Gastroesophageal sphincter (tissue), 4 donors: ENCODE measurements around the gene BCAS3. TPM values are rescaled to one million over a fixed set of nuclear protein-coding genes. Genes with fewer than 3 reads are reported as not detected.

Experiments
- ATAC-seq: fragments of 150-250 bp; one replicate; pipeline ENCODE4 v1.9.1; 2016; ENCODE audit warnings: mild to moderate bottlenecking, moderate library complexity
- H3K27ac ChIP-seq, 4 donors: fragments of 200-600 bp; sonication (generic) in 3 of 4; 1 replicate in 3 of 4; 2 replicates in 1 of 4; pipeline ENCODE4 v1.5.1; 2016 to 2019
- H3K27me3 ChIP-seq: fragments of 200-600 bp; sonication (generic); one replicate; pipeline ENCODE4 v1.5.1; 2019
- H3K36me3 ChIP-seq, 2 donors: fragments of 200-600 bp; sonication (generic); one replicate each; pipeline ENCODE4 v1.5.1; 2019; ENCODE audit warnings: control low read depth in 1 of 2
- H3K4me1 ChIP-seq, 3 donors: fragments of 200-600 bp; sonication (generic); 1 replicate in 2 of 3; 2 replicates in 1 of 3; pipeline ENCODE4 v1.5.1; 2016 to 2019; ENCODE audit warnings: control low read depth in 2 of 3
- H3K4me3 ChIP-seq, 2 donors: fragments of 200-600 bp; sonication (generic); one replicate each; pipeline ENCODE4 v1.5.1; 2019; ENCODE audit warnings: mild to moderate bottlenecking in 1 of 2, moderate library complexity in 1 of 2
- H3K9me3 ChIP-seq, 3 donors: fragments of 200-600 bp; sonication (generic); one replicate each; pipeline ENCODE4 v1.5.1; 2017 to 2019; ENCODE audit warnings: control low read depth in 2 of 3
- EP300 ChIP-seq: sonication (generic); formaldehyde crosslinking; IDR thresholded peaks from one replicate; pipeline ENCODE4 v1.6.1; 2017; ENCODE audit warnings: antibody characterized with exemption, mild to moderate bottlenecking
- POLR2A ChIP-seq, 2 donors: fragments of 450-650 bp; IDR thresholded peaks; one replicate each; pipeline ENCODE4 v1.6.1; 2017; ENCODE audit warnings: antibody characterized with exemption in 2 of 2, mild to moderate bottlenecking in 2 of 2, moderate library complexity in 1 of 2
- POLR2AphosphoS5 ChIP-seq: sonication (generic); formaldehyde crosslinking; IDR thresholded peaks from one replicate; pipeline ENCODE4 v1.6.1; 2017; ENCODE audit warnings: antibody characterized with exemption
- WGBS, 2 donors: methylation state at CpG; one replicate each; pipeline ENCODE4 v1.1.5; 2018; ENCODE audit warnings: low coverage in 1 of 2; 5-methylcytosine and 5-hydroxymethylcytosine counted together
- total RNA-seq, 4 donors: library from RNA; depleted of rRNA; stranded (reverse); fragments of >200 nt; gene quantifications; one replicate each; pipeline ENCODE4 v1.1.0, GENCODE V29; 2016
- TF ChIP-seq, protein P1 (sequence below), 4 experiments: fragments of 200-600 bp in 2 of 4; fragments of 450-650 bp in 2 of 4; sonication (generic) in 1 of 4; IDR thresholded peaks; one replicate each; pipeline ENCODE4 v1.5.1; 2017 to 2019; ENCODE audit warnings: antibody characterized with exemption in 4 of 4, mild to moderate bottlenecking in 2 of 4, moderate library complexity in 2 of 4

Gene BCAS3
- total RNA-seq, 4 donors from 2014 or later = 18.8 to 37.0 (median 34.5) TPM

DNA sequence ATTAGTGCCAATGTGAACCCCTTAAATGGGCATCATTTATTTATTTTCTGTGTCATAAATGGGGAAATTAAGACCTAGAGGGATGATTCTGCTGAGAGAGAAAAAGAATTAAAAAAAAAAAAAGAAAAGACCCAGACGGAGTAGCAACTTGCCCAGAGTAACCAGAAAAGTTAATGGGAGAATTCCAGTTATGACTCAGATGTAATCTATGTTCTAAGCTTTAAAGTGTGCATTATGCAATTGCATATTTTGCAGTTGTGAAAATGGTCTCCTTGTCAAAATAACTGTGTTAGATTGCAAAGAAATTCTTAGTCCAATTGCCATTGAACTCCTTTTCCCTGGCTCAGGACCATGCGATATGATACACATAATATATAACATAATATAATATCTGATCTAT lies 683.4 kb downstream of the BCAS3 start:
- Histone ChIP-seq H3K27ac (no peak overlapping the region), H3K27me3 (no peaks in the 10 kb centered on the region), H3K9me3 (no peaks in the 10 kb centered on the region), H3K4me3 (no peak overlapping the region), H3K4me1 (no peaks in the 10 kb centered on the region), H3K36me3 (no peaks in the 10 kb centered on the region)
- TF ChIP-seq, protein P1, sequence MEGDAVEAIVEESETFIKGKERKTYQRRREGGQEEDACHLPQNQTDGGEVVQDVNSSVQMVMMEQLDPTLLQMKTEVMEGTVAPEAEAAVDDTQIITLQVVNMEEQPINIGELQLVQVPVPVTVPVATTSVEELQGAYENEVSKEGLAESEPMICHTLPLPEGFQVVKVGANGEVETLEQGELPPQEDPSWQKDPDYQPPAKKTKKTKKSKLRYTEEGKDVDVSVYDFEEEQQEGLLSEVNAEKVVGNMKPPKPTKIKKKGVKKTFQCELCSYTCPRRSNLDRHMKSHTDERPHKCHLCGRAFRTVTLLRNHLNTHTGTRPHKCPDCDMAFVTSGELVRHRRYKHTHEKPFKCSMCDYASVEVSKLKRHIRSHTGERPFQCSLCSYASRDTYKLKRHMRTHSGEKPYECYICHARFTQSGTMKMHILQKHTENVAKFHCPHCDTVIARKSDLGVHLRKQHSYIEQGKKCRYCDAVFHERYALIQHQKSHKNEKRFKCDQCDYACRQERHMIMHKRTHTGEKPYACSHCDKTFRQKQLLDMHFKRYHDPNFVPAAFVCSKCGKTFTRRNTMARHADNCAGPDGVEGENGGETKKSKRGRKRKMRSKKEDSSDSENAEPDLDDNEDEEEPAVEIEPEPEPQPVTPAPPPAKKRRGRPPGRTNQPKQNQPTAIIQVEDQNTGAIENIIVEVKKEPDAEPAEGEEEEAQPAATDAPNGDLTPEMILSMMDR (IDR thresholded peaks at IDR 0.05) = no peak
- TF ChIP-seq POLR2A (IDR thresholded peaks at IDR 0.05) (no peak), POLR2AphosphoS5 (peak; percentile 27), EP300 (no peak)
- ATAC-seq = no peak
- 54 to 71% methylated on average over 2 of the region's 2 CpGs for WGBS, 2 donors

DNA sequence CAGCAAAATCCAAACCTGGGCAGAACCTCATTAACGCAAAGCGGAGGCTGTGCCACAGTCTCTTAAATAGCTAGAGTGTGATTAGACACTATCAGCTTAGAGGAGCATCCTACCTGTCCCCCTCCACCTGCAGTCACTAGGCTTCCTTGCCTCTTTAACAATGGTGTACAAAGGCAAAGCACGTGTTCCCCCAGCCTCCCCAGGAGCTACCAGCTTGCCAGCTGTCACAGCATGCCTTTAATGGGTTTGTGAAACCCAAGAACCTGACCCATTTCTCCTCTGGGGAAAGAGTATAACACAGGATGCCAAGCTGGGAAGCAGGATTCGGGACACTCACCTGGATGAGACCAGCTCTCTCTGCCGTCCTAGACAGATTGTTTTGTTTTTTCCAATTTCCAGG lies 684.7 kb downstream of the BCAS3 start:
- TF ChIP-seq, protein P1 (IDR thresholded peaks at IDR 0.05) = no peak
- TF ChIP-seq EP300 (no peak), POLR2A (IDR thresholded peaks at IDR 0.05) (no peak), POLR2AphosphoS5 (no peak)
- Histone ChIP-seq H3K4me1 (peaks cover 0 to 10% (median 0%) of the 10 kb centered on the region in 3 donors), H3K27ac (no peak overlapping the region), H3K36me3 (no peaks in the 10 kb centered on the region), H3K4me3 (no peak overlapping the region), H3K27me3 (no peaks in the 10 kb centered on the region), H3K9me3 (no peaks in the 10 kb centered on the region)
- 92% methylated on average over 4 of the region's 5 CpGs for whole genome bisulfite sequencing, 2 donors
- ATAC-seq = no peak

DNA sequence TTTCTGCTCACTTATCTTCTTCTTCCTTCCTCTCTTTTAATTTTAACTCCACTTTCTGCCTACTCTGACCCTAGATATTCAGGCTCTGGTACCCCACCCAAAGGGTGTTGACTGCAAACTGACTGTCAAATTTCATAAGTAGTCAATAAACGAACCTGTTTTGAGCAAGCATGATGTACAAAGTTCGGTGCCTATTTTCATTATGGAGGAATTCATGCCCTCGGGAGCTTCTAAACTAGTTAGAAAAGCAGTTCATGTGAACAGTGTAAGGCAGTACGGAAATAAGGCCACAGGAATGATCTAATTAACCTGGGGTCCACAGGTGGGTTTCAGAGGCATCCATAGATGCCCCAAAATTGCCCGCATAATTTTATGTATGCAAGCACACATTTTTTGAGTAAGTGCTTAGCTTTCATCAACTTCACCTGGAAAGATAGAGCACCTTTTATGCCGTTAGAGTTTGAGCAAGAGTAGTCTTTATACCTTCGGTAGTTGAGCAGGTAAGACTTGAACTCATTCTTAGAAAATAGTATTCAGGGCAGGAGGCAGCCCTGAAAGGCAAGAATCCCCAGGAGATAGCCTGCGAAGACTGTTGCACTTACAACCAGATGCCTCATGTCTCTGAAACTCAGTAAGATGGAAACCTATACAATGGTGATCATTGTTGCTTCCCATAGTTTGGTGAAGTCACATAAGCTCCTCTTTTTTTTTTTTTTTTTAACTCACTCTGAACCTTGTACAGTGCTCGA lies 685.4 kb downstream of the BCAS3 start:
- H3K27me3 ChIP-seq = no peaks in the 10 kb centered on the region
- H3K4me3 ChIP-seq = no peak overlapping the region
- peaks cover 0 to 1% of the 10 kb centered on the region in 2 donors for H3K36me3 ChIP-seq
- H3K27ac ChIP-seq = no peak overlapping the region
- no peaks in the 10 kb centered on the region for H3K9me3 ChIP-seq
- TF ChIP-seq, protein P1 (IDR thresholded peaks at IDR 0.05) = no peak
- no peak for TF ChIP-seq POLR2A (IDR thresholded peaks at IDR 0.05)
- WGBS, 2 donors = 91 to 93% methylated on average over 4 to 8 of the region's 9 CpGs
- ATAC-seq = no peak
- peaks cover 0 to 12% (median 0%) of the 10 kb centered on the region in 3 donors for H3K4me1 ChIP-seq

DNA sequence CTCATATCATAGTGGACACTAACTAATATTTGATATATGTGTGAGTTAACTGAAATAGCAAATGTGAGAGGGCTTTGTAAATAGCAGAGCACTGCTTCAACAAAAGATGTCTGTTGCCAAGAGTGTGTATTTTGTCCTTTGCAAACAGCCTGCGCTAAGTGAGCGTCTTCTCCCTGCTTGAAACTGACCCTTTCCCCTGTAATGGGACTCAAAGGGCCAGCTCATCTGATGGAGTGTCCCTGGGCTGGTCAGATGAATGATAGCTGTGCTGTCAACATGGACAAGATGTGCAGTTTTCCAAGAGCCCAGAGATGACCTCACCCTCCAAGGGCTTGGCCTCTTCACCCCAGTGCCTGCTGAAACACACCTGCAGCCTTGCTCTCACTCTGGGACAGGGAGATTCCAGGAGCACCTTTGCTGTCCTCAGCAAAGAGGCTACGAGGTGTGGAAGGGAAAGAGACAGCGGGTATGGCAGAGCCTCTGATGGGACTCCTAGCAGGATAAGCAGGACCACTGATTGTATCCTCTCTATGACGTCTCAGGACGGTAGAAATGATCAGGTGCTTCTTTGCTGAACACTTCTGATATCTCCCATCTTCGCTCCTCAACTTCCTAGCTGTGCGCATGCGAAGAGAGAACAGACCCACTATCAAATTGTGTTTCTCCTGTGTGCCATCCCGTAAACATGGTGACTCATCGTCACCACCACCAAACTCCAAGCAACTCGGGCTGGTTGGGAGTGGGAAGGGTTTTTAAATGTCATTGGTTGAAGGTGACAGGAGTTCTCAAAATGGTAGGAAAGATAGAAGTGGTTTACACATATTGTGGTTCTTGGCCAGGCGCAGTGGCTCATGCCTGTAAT lies 686.2 kb downstream of the BCAS3 start:
- Histone ChIP-seq H3K4me3 (no peak overlapping the region), H3K27me3 (no peaks in the 10 kb centered on the region), H3K36me3 (peaks cover 0 to 10% of the 10 kb centered on the region in 2 donors), H3K27ac (no peak overlapping the region), H3K9me3 (no peaks in the 10 kb centered on the region), H3K4me1 (peaks cover 0 to 12% (median 0%) of the 10 kb centered on the region in 3 donors)
- TF ChIP-seq, protein P1 (IDR thresholded peaks at IDR 0.05) = no peak
- TF ChIP-seq EP300 (no peak), POLR2AphosphoS5 (no peak), POLR2A (IDR thresholded peaks at IDR 0.05) (no peak)
- 96 to 100% methylated on average over 8 to 12 of the region's 13 CpGs for WGBS, 2 donors
- ATAC-seq = no peak
